ENCODE measurements around the gene OR10A7.
"Not testable (repeated sequence)": the region's sequence is repeated elsewhere in the genome, so short reads cannot be mapped to it uniquely, and the experiment has no call there.

Gene OR10A7

GRCh38 chr12:55220725-55221124 lies at the start of gene OR10A7:
OR10A7 (plus strand) TSS chr12:55221025; CDS start chr12:55221025, 0 bp downstream.
- no peak for DNase-seq

- DNase-seq = no peak
Observed at GRCh38 chr12:55171445-55171844, 49.4 kb upstream of the OR10A7 start.

- not testable (repeated sequence) for DNase-seq
Observed at GRCh38 chr12:55171846-55172245, 49.0 kb upstream of the OR10A7 start.

DNA sequence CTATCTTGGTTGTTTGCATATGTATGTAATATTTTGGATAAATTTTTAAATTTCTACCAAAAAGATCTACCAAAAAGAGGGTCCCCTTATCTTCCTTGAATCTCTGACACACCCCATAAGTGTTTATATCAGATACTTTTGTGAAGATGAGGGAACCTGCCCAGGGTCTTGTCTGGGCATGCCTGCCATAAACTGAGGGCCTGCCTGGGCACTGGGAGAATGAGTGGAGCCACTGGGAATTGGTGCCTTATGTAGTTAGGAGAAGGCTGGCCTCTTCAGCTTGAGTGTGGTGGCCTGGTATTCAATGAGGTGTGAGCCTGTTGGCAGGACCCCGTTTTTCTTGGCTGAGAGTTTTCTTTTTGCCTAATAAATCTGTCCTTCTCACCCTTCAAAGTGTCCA lies 48.1 kb upstream of the OR10A7 start:
- DNase-seq = no peak

DNA sequence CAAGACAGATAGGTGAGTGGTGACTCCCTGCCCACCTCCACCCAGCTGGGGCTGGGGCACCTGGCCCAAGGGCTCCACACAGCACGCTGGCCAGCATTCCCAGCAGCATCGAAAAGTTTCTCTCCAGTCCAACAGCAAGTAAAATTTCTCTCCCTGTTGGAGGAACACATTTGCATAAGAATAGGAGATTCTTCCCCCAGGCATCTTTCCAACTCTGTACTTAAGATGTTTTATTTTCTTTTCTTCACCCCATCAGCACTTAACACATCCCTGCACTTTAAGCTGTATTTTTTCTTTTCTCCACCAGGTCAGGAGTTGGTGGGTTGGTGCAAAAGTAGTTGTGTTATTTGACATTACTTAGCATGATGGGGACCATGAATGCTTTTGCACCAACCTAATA lies 47.4 kb upstream of the OR10A7 start:
- no peak for DNase-seq

- no peak for DNase-seq
Observed at GRCh38 chr12:55188573-55188972, 32.3 kb upstream of the OR10A7 start.

GRCh38 chr12:55188974-55189556 lies 31.8 kb upstream of the OR10A7 start:
- peak; percentile 6 to 71 for DNase-seq

DNA sequence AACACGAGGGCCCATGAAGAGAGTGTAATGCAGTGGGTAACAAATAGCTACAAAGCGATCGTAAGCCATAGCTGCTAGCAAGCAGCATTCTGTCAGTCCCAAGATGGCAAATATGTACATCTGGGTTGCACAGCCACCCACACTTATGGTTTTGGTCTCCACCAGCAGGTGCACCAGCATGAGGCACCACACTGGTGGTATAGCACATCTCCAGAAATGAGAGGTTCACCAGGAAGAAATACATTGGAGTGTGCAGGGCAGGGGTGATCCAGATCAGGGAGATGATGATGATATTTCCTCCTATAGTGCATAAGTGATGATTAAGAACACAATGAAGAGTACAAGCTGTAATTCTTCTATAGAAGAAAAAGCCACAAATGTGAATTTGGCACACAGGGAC lies 26.4 kb upstream of the OR10A7 start:
- no peak for DNase-seq

DNA sequence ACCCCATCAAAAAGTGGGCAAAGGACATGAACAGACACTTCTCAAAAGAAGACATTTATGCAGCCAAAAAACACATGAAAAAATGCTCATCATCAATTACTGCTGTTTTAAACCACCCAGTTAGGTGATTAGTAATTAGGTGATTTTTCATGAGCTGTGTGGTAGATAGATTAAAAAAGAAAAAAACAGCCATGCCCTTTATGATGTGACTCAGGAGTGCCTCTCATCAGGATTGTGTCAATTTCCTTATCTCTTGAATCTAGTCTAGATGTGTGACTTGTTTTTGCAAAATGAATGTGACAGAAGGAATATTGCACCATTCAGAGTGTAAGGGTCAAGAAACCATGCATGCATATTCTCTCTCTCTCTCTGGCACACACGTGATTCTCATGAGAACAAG lies 5.7 kb downstream of the OR10A7 start:
- no peak for DNase-seq

- DNase-seq = no peak
Observed at GRCh38 chr12:55227643-55228042, 6.8 kb downstream of the OR10A7 start.

DNA sequence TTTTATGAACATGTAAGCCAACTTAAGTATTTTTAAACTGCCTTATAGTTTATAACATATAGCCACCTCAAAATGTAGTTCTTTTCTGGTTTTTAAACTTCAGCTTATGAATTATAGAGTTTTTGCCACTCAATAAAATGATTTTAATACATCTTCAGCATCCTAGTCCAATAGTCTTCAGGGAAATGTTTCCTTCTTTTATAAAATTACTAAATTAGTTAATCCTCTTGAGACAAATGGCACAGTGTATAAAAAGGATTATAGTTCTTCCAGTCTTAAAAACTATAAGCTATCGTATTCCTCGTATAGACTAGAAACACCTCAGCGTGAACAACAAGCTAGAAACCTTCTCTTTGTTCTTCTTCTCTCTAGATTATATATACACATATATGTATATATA lies 23.5 kb downstream of the OR10A7 start, which contains the start of gene OR6C74:
Gene OR6C74 (plus strand): TSS at position 301 of the 400 bp plus-strand sequence. CDS start 2,679 bp downstream, outside the sequence.
- DNase-seq = no peak

DNA sequence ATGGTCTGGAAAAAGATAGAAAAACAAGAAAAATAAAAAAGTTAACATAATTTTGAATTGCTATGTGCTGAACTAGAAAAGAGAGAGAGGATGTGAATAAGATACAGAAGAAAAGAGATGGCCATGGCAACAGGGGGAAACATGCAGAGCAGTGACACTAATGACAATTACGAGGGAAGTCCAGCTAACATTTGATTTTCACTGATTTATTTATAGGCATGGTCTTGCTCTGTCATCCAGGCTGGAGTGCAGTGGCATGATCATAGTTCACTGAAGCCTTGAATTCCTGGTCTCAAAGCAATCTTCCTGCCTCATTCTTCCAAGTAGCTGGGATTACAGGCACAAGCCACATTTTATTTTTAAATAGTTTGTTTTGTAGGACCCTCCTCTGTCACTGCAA lies 25.3 kb downstream of the OR10A7 start:
- no peak for DNase-seq

GRCh38 chr12:55250944-55251343 lies 30.1 kb downstream of the OR10A7 start:
- no peak for DNase-seq

DNA sequence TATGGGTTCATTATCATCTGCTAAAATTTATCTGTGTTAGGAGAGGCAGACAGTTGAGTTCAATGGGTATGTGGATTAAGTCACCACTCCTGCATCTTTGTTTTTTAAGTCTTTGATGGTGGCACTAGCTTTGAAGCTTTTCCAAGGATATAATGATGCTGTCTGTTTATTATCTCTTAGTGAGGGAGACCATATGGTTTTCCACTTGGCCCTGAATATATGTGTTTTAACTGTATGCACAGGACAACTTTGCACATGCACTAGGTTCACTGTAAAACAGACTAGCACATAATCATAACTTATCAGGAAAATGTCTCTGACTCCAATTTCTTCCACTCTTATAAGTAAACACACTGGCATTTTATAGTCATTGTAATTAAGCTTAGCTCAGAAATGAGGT lies 32.5 kb downstream of the OR10A7 start:
- DNase-seq = no peak

DNA sequence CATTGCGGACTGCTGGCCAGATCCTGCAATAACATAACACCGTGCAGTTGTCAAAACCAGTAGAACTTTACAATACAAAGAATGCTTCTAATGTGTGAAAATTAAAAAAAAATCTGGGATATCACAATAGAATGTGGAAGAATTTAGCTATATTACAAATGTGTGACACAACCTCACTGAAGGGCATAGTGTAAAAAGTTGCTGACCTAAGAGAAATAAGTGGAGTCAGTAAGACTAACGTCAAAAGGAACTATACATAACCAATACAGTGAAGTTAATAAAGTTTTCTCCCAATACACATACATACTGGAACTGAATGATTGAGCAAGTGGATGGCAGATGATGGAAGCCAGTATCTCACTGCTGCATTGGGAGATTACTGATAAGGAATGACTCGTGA lies 36.0 kb downstream of the OR10A7 start:
- no peak for DNase-seq

- DNase-seq = no peak
Observed at GRCh38 chr12:55258303-55258702, 37.5 kb downstream of the OR10A7 start.
